Ascending aorta (tissue), 2 donors: ENCODE measurements around the gene RAB24. TPM values are rescaled to one million over a fixed set of nuclear protein-coding genes. Genes with fewer than 3 reads are reported as not detected.
A peak's percentile ranks its signal among the peaks of the same experiment; 100 is the strongest.
"Not testable (repeated sequence)": the region's sequence is repeated elsewhere in the genome, so short reads cannot be mapped to it uniquely, and the experiment has no call there.

Source experiments
- DNase-seq, 2 donors: peaks; one replicate each; pipeline ENCODE4 v3.0.0-alpha.2; 2019; ENCODE audit warnings: low spot score in 2 of 2
- H3K27ac ChIP-seq, 2 donors: fragments of 200-600 bp; sonication (generic); one replicate each; pipeline ENCODE4 v1.5.1; 2016 to 2017; ENCODE audit warnings: mild to moderate bottlenecking in 1 of 2
- H3K27me3 ChIP-seq: fragments of 200-600 bp; sonication (generic); one replicate; pipeline ENCODE4 v1.5.1; 2017
- H3K36me3 ChIP-seq, 2 donors: fragments of 200-600 bp; sonication (generic); one replicate each; pipeline ENCODE4 v1.5.1; 2016
- H3K4me1 ChIP-seq, 2 donors: fragments of 200-600 bp; sonication (generic); one replicate each; pipeline ENCODE4 v1.5.1; 2016 to 2017; ENCODE audit warnings: mild to moderate bottlenecking in 1 of 2
- H3K4me3 ChIP-seq, 2 donors: fragments of 200-600 bp; sonication (generic); one replicate each; pipeline ENCODE4 v1.5.1; 2016 to 2017; ENCODE audit warnings: mild to moderate bottlenecking in 1 of 2
- H3K9me3 ChIP-seq, 2 donors: fragments of 200-600 bp; sonication (generic); one replicate each; pipeline ENCODE4 v1.5.1; 2016
- intact Hi-C: fragments of 100-400 bp; cut with DNase I; formaldehyde crosslinking; loops from one replicate; pipeline ENCODE4 v1.15.1; 2023
- total RNA-seq: library from RNA; depleted of rRNA; stranded (reverse); fragments of >200 nt; gene quantifications from one replicate; pipeline ENCODE4 v1.1.0, GENCODE V29; 2016
- TF ChIP-seq, protein P1 (sequence below), 3 experiments: fragments of 200-600 bp in 2 of 3; fragments of 450-650 bp in 1 of 3; sonication (generic) in 2 of 3; IDR thresholded peaks; one replicate each; pipeline ENCODE4 v1.5.1; 2016 to 2019; ENCODE audit warnings: antibody characterized with exemption in 3 of 3, mild to moderate bottlenecking in 1 of 3, moderate library complexity in 1 of 3

The RAB24 gene
- total RNA-seq, 1 donor from 2014 or later = 68.8 TPM

DNA sequence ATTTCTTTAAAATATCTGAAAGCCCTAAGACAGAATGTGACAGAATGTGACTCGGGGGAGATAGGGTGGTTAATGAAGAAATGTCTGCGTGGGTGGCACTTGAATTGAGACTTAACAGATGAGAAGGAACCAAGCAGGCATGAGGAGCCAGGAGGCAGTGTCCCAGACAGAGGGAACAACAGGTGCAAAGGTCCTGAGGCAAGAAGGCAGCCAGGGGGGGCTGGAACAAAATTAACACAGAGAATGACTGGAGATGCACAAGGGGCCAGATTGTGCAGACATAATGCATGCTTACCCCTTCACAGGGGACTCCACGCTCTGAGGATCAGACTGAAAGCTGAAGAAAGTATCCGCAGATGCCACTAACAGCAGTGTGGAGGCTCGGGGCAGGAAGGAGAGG is 46.2 kb upstream of the RAB24 start:
- H3K9me3 ChIP-seq = no peaks in the 10 kb centered on the region
- H3K27ac ChIP-seq = no peak overlapping the region
- intact Hi-C loops = loop anchor here (2.0 kb wide), 1 partner anchor 37 kb away; no protein-coding TSS in a partner anchor
- TF ChIP-seq, protein P1, sequence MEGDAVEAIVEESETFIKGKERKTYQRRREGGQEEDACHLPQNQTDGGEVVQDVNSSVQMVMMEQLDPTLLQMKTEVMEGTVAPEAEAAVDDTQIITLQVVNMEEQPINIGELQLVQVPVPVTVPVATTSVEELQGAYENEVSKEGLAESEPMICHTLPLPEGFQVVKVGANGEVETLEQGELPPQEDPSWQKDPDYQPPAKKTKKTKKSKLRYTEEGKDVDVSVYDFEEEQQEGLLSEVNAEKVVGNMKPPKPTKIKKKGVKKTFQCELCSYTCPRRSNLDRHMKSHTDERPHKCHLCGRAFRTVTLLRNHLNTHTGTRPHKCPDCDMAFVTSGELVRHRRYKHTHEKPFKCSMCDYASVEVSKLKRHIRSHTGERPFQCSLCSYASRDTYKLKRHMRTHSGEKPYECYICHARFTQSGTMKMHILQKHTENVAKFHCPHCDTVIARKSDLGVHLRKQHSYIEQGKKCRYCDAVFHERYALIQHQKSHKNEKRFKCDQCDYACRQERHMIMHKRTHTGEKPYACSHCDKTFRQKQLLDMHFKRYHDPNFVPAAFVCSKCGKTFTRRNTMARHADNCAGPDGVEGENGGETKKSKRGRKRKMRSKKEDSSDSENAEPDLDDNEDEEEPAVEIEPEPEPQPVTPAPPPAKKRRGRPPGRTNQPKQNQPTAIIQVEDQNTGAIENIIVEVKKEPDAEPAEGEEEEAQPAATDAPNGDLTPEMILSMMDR (IDR thresholded peaks at IDR 0.05) = no peak
- peaks cover 7 to 24% of the 10 kb centered on the region in 2 donors for H3K4me1 ChIP-seq
- peak overlapping the region; percentile 68 to 71 for H3K4me3 ChIP-seq
- H3K36me3 ChIP-seq = peaks cover 6 to 14% of the 10 kb centered on the region in 2 donors
- H3K27me3 ChIP-seq = no peaks in the 10 kb centered on the region
- no peak for DNase-seq

DNA sequence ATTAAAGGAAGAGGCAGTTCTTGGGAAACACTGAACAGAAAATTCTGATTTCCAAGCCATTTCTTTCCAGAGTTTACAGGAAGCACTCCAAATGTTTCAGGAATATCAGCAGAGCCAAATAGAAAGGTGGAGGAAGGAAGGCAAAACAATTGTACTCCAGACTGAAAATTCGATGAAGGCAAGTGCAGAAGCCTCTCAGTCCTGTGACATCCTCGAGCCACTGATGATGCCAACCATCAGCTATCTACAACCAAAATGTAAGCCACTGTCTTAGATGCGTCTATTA is 45.8 kb upstream of the RAB24 start:
- Histone ChIP-seq H3K27me3 (no peaks in the 10 kb centered on the region), H3K27ac (no peak overlapping the region), H3K36me3 (peaks cover 10 to 14% of the 10 kb centered on the region in 2 donors), H3K4me3 (no peak overlapping the region), H3K4me1 (peaks cover 7 to 24% of the 10 kb centered on the region in 2 donors), H3K9me3 (no peaks in the 10 kb centered on the region)
- TF ChIP-seq, protein P1 (IDR thresholded peaks at IDR 0.05) = no peak
- no peak for DNase-seq
- intact Hi-C loops = no loop called here

- Histone ChIP-seq H3K4me3 (no peak overlapping the region), H3K9me3 (no peaks in the 10 kb centered on the region), H3K27ac (no peak overlapping the region), H3K4me1 (peaks cover 7 to 24% of the 10 kb centered on the region in 2 donors), H3K27me3 (no peaks in the 10 kb centered on the region), H3K36me3 (peaks cover 10 to 14% of the 10 kb centered on the region in 2 donors)
- TF ChIP-seq, protein P1 (IDR thresholded peaks at IDR 0.05) = no peak
- DNase-seq = no peak
- intact Hi-C loops = no loop called here
Observed at GRCh38 chr5:177347699-177348098, 44.2 kb upstream of the RAB24 start.

GRCh38 chr5:177346820-177347219 is 43.3 kb upstream of the RAB24 start:
- Histone ChIP-seq H3K27me3 (no peaks in the 10 kb centered on the region), H3K36me3 (peaks cover 10 to 20% of the 10 kb centered on the region in 2 donors), H3K9me3 (no peaks in the 10 kb centered on the region), H3K4me3 (no peak overlapping the region), H3K27ac (no peak overlapping the region), H3K4me1 (peaks cover 7 to 21% of the 10 kb centered on the region in 2 donors)
- intact Hi-C loops = no loop called here
- DNase-seq = no peak
- TF ChIP-seq, protein P1 (IDR thresholded peaks at IDR 0.05) = no peak

- H3K9me3 ChIP-seq = no peaks in the 10 kb centered on the region
- no peak overlapping the region for H3K4me3 ChIP-seq
- no peak for DNase-seq
- TF ChIP-seq, protein P1 (IDR thresholded peaks at IDR 0.05) = no peak
- peaks cover 16 to 27% of the 10 kb centered on the region in 2 donors for H3K36me3 ChIP-seq
- intact Hi-C loops = no loop called here
- H3K4me1 ChIP-seq = peaks cover 0 to 12% of the 10 kb centered on the region in 2 donors
- no peak overlapping the region for H3K27ac ChIP-seq
- H3K27me3 ChIP-seq = no peaks in the 10 kb centered on the region
Observed at GRCh38 chr5:177344891-177345290, 41.4 kb upstream of the RAB24 start.

DNA sequence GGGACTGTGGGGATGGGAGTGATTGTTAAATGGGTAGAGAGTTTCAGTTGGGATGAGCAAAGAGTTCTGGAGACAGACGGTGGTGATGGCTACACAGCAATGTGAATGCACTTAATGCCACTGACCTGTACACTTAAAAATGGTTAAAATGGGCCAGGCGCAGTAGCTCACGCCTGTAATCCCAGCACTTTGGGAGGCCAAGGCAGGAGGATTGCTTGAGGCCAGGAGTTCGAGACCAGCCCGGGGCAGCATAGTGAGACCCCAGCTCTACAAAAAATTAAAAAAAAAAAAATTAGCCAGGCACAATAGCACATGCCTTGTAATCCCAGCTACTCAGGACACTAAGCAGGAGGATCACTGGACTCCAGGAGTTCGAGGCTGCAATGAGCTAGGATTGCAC is 40.3 kb upstream of the RAB24 start:
- intact Hi-C loops = no loop called here
- no peaks in the 10 kb centered on the region for H3K27me3 ChIP-seq
- H3K4me3 ChIP-seq = no peak overlapping the region
- no peaks in the 10 kb centered on the region for H3K9me3 ChIP-seq
- no peak overlapping the region for H3K27ac ChIP-seq
- peaks cover 16 to 31% of the 10 kb centered on the region in 2 donors for H3K36me3 ChIP-seq
- no peak for DNase-seq
- TF ChIP-seq, protein P1 (IDR thresholded peaks at IDR 0.05) = no peak
- peaks cover 0 to 6% of the 10 kb centered on the region in 2 donors for H3K4me1 ChIP-seq

GRCh38 chr5:177343000-177343399 is 39.5 kb upstream of the RAB24 start:
- H3K4me3 ChIP-seq, H3K9me3 ChIP-seq, intact Hi-C loops, H3K27ac ChIP-seq, H3K27me3 ChIP-seq, DNase-seq, H3K4me1 ChIP-seq: not testable (repeated sequence)
- peaks cover 22 to 39% of the 10 kb centered on the region in 2 donors for H3K36me3 ChIP-seq
